Liver (tissue), 9 donors: ENCODE data around the gene PPP1R1B. TPM values are rescaled to one million over a fixed set of nuclear protein-coding genes. Genes with fewer than 3 reads are reported as not detected.

Experiments
- DNase-seq: peaks from one replicate; pipeline ENCODE4 v3.0.0-alpha.2; 2017; ENCODE audit warnings: low spot score
- H3K27ac ChIP-seq, 2 donors: one replicate each; pipeline ENCODE4 v1.7.0; 2013; ENCODE audit warnings: inconsistent platforms in 2 of 2, low read length in 2 of 2, control low read depth in 1 of 2, low read depth in 1 of 2, mild to moderate bottlenecking in 1 of 2
- H3K27me3 ChIP-seq, 4 donors: one replicate each; pipeline versions ENCODE4 v1.6.1 to v1.7.0; 2013; ENCODE audit warnings: low read length in 3 of 4, inconsistent platforms in 1 of 4, mild to moderate bottlenecking in 1 of 4, moderate library complexity in 1 of 4; ENCODE audit not compliant: control insufficient read depth in 4 of 4, insufficient read depth in 4 of 4
- H3K36me3 ChIP-seq, 4 donors: one replicate each; pipeline versions ENCODE4 v1.6.1 to v1.7.0; 2013; ENCODE audit warnings: low read length in 3 of 4, mild to moderate bottlenecking in 3 of 4, low read depth in 1 of 4, moderate library complexity in 1 of 4; ENCODE audit not compliant: control insufficient read depth in 4 of 4, insufficient read depth in 3 of 4
- H3K4me1 ChIP-seq, 4 donors: one replicate each; pipeline versions ENCODE4 v1.6.1 to v1.7.0; 2013; ENCODE audit warnings: low read length in 3 of 4, mild to moderate bottlenecking in 3 of 4, moderate library complexity in 1 of 4; ENCODE audit not compliant: control insufficient read depth in 4 of 4, insufficient read depth in 4 of 4
- H3K4me3 ChIP-seq, 3 donors: one replicate each; pipeline versions ENCODE4 v1.6.1 to v1.7.0; 2013; ENCODE audit warnings: low read length in 3 of 3, control low read depth in 1 of 3, low read depth in 1 of 3, mild to moderate bottlenecking in 1 of 3
- H3K9ac ChIP-seq, 2 donors: one replicate each; pipeline ENCODE4 v1.7.0; 2013; ENCODE audit warnings: low read length in 2 of 2, mild to moderate bottlenecking in 2 of 2, moderate library complexity in 2 of 2, control low read depth in 1 of 2, low read depth in 1 of 2
- H3K9me3 ChIP-seq, 4 donors: one replicate each; pipeline versions ENCODE4 v1.6.1 to v1.7.0; 2013; ENCODE audit warnings: low read length in 3 of 4; ENCODE audit not compliant: control insufficient read depth in 4 of 4
- FOXA1 ChIP-seq: IDR thresholded peaks from 2 replicates; pipeline ENCODE4 v1.6.1; 2016; ENCODE audit warnings: antibody characterized with exemption
- FOXA2 ChIP-seq: IDR thresholded peaks from 2 replicates; pipeline ENCODE4 v1.6.1; 2016; ENCODE audit warnings: antibody characterized with exemption
- JUND ChIP-seq, 2 donors: IDR thresholded peaks; 2 replicates each; pipeline ENCODE4 v1.6.1; 2016; ENCODE audit warnings: antibody characterized with exemption in 2 of 2
- RAD21 ChIP-seq, 2 donors: IDR thresholded peaks; 2 replicates each; pipeline ENCODE4 v1.6.1; 2016; ENCODE audit warnings: antibody characterized with exemption in 2 of 2, mild to moderate bottlenecking in 2 of 2
- YY1 ChIP-seq: IDR thresholded peaks from 2 replicates; pipeline ENCODE4 v1.6.1; 2016; ENCODE audit warnings: antibody characterized with exemption, mild to moderate bottlenecking
- WGBS: extraction: QIAGEN DNeasy Blood & Tissue Kit; methylation state at CpG from one replicate; pipeline ENCODE4 v1.1.7; 2013; 5-methylcytosine and 5-hydroxymethylcytosine counted together
- polyA plus RNA-seq, 2 donors: library from polyadenylated mRNA; stranded (reverse) in 1 of 2; unstranded in 1 of 2; fragments of 200-250 nt in 1 of 2; fragments of >200 nt in 1 of 2; fragmentation: Nextera tagmentation in 1 of 2; extraction: Ambion mirVana in 1 of 2; gene quantifications; one replicate each; pipeline versions ENCODE4 v1.2.1 to v1.2.3, GENCODE V29; 2013 to 2015
- total RNA-seq, 2 donors: library from RNA; depleted of rRNA; stranded (reverse); fragments of >200 nt; gene quantifications; one replicate each; pipeline ENCODE4 v1.2.3, GENCODE V29; 2014
- TF ChIP-seq, protein P1 (sequence below): IDR thresholded peaks from 2 replicates; pipeline ENCODE4 v1.6.1; 2016; ENCODE audit warnings: antibody characterized with exemption
- TF ChIP-seq, protein P2 (sequence below): IDR thresholded peaks from 2 replicates; pipeline ENCODE4 v1.6.1; 2016; ENCODE audit warnings: antibody characterized with exemption
- TF ChIP-seq, protein P3 (sequence below): IDR thresholded peaks from 2 replicates; pipeline ENCODE4 v1.6.1; 2016; ENCODE audit warnings: antibody characterized with exemption, mild to moderate bottlenecking
- TF ChIP-seq, protein P4 (sequence below): IDR thresholded peaks from 2 replicates; pipeline ENCODE4 v1.6.1; 2016; ENCODE audit warnings: antibody characterized with exemption
- TF ChIP-seq, protein P5 (sequence below): fragments of 150-350 bp; IDR thresholded peaks from 2 replicates; pipeline ENCODE4 v1.5.1; 2017; ENCODE audit warnings: improper control_type of control experiment, low read depth, low read length; ENCODE audit not compliant: missing input control
- donor health status: healthy.
- donor health status: healthy.
- donor health status: healthy.
- donor health status: healthy.
- donor health status: healthy.

PPP1R1B gene
- total and polyA plus RNA-seq, 4 donors, result 0.14 TPM; not detected in 3

DNA sequence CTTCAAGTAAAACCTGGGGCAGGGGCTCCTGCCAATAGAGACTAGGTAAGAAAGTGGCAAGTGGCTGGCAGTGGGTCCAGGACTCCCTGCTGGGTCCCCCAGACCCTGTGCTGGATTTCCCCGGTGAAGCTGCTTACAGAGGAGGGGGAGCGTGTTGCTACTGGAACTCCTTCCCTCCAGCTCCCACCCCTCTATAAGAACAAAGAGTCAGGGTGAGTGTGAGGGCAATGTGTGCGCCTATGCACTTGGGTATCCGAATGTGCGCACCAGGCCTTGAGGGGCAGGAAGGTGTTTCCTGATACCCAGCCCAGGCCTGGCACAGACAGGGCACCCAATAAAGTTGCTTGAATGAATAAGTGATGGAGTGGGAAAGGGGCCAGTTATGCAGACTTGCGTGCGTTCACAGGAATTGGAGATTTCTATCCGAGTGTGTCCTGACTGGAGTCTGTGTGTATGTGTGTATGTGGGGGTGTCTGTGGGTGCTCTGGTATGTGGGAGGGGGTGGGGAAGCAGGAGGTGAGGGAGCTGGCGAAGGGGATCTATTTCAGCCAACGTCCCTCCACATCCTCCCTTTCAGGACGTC is 30.7 kb upstream of the PPP1R1B start (continued):
- TF ChIP-seq, protein P1, sequence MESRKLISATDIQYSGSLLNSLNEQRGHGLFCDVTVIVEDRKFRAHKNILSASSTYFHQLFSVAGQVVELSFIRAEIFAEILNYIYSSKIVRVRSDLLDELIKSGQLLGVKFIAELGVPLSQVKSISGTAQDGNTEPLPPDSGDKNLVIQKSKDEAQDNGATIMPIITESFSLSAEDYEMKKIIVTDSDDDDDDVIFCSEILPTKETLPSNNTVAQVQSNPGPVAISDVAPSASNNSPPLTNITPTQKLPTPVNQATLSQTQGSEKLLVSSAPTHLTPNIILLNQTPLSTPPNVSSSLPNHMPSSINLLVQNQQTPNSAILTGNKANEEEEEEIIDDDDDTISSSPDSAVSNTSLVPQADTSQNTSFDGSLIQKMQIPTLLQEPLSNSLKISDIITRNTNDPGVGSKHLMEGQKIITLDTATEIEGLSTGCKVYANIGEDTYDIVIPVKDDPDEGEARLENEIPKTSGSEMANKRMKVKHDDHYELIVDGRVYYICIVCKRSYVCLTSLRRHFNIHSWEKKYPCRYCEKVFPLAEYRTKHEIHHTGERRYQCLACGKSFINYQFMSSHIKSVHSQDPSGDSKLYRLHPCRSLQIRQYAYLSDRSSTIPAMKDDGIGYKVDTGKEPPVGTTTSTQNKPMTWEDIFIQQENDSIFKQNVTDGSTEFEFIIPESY, result no peak
- TF ChIP-seq RAD21 (IDR thresholded peaks at IDR 0.05), result no peak
- TF ChIP-seq JUND (IDR thresholded peaks at IDR 0.05), result no peak
- no peak for TF ChIP-seq FOXA1

DNA sequence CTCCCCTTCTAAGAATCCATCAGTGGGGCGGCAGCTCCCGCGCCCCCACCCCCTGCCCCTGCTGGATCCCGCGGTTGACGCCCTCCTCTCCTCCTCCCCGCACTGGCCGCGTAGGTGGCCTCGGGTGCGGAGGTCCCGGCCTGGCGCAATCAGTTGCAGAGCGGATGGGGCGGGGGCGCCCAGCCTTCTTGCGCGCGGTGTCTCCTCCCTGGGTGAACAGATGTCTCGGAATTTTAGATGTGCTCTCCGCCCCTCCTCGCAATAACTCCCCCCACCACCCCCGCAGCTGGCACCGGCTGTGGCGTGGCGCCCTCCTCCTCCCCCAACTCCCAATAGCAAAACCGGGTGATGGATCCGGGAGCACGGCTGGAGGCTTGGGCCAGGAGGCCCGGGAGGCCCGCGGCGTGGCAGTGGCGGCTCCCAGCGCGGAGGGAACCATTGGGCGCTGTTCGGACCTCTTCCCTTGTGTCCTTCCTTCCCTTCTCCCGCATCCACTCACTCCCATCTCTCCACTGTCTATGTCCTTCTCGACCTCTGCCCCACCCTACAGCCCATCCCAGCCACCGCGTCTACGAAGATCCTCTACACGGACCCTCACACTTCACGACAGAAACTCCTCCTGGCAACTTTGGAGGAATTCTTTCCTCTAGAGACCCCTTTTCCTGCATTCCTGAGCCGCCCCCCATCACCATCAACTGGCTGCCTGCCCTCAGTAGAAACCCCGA is 30.0 kb upstream of the PPP1R1B start:
- H3K27me3 ChIP-seq, result peaks cover 4 to 25% (median 14%) of the 10 kb centered on the region in 4 donors
- 5% methylated on average over 47 of the region's 47 CpGs for WGBS
- no peak overlapping the region for H3K4me3 ChIP-seq
- DNase-seq, result no peak
- peaks cover 0 to 12% (median 7%) of the 10 kb centered on the region in 4 donors for H3K4me1 ChIP-seq
- TF ChIP-seq FOXA2, result no peak
- TF ChIP-seq, protein P2, sequence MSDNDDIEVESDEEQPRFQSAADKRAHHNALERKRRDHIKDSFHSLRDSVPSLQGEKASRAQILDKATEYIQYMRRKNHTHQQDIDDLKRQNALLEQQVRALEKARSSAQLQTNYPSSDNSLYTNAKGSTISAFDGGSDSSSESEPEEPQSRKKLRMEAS, result no peak
- no peak for TF ChIP-seq YY1
- TF ChIP-seq, protein P3, sequence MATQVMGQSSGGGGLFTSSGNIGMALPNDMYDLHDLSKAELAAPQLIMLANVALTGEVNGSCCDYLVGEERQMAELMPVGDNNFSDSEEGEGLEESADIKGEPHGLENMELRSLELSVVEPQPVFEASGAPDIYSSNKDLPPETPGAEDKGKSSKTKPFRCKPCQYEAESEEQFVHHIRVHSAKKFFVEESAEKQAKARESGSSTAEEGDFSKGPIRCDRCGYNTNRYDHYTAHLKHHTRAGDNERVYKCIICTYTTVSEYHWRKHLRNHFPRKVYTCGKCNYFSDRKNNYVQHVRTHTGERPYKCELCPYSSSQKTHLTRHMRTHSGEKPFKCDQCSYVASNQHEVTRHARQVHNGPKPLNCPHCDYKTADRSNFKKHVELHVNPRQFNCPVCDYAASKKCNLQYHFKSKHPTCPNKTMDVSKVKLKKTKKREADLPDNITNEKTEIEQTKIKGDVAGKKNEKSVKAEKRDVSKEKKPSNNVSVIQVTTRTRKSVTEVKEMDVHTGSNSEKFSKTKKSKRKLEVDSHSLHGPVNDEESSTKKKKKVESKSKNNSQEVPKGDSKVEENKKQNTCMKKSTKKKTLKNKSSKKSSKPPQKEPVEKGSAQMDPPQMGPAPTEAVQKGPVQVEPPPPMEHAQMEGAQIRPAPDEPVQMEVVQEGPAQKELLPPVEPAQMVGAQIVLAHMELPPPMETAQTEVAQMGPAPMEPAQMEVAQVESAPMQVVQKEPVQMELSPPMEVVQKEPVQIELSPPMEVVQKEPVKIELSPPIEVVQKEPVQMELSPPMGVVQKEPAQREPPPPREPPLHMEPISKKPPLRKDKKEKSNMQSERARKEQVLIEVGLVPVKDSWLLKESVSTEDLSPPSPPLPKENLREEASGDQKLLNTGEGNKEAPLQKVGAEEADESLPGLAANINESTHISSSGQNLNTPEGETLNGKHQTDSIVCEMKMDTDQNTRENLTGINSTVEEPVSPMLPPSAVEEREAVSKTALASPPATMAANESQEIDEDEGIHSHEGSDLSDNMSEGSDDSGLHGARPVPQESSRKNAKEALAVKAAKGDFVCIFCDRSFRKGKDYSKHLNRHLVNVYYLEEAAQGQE, result no peak
- TF ChIP-seq, protein P4, sequence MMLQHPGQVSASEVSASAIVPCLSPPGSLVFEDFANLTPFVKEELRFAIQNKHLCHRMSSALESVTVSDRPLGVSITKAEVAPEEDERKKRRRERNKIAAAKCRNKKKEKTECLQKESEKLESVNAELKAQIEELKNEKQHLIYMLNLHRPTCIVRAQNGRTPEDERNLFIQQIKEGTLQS, result no peak
- TF ChIP-seq, protein P5, sequence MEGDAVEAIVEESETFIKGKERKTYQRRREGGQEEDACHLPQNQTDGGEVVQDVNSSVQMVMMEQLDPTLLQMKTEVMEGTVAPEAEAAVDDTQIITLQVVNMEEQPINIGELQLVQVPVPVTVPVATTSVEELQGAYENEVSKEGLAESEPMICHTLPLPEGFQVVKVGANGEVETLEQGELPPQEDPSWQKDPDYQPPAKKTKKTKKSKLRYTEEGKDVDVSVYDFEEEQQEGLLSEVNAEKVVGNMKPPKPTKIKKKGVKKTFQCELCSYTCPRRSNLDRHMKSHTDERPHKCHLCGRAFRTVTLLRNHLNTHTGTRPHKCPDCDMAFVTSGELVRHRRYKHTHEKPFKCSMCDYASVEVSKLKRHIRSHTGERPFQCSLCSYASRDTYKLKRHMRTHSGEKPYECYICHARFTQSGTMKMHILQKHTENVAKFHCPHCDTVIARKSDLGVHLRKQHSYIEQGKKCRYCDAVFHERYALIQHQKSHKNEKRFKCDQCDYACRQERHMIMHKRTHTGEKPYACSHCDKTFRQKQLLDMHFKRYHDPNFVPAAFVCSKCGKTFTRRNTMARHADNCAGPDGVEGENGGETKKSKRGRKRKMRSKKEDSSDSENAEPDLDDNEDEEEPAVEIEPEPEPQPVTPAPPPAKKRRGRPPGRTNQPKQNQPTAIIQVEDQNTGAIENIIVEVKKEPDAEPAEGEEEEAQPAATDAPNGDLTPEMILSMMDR, result no peak
- TF ChIP-seq RAD21 (IDR thresholded peaks at IDR 0.05), result no peak
- no peak overlapping the region for H3K9ac ChIP-seq
- H3K36me3 ChIP-seq, result no peaks in the 10 kb centered on the region
- no peaks in the 10 kb centered on the region for H3K9me3 ChIP-seq
- H3K27ac ChIP-seq, result no peak overlapping the region
